GM21529 (cell line): ENCODE data around the gene CEP89.
"Not testable (repeated sequence)": the region's sequence is repeated elsewhere in the genome, so short reads cannot be mapped to it uniquely, and the experiment has no call there.

Experiments used
- ATAC-seq: cut with Tn5 transposase; IDR thresholded peaks from one replicate; pipeline ENCODE4 v1.9.1; 2021; ENCODE audit not compliant: unreplicated experiment

CEP89 gene

GRCh38 chr19:32848035-32848434, 123.7 kb downstream of the CEP89 start:
- not testable (repeated sequence) for ATAC-seq

DNA sequence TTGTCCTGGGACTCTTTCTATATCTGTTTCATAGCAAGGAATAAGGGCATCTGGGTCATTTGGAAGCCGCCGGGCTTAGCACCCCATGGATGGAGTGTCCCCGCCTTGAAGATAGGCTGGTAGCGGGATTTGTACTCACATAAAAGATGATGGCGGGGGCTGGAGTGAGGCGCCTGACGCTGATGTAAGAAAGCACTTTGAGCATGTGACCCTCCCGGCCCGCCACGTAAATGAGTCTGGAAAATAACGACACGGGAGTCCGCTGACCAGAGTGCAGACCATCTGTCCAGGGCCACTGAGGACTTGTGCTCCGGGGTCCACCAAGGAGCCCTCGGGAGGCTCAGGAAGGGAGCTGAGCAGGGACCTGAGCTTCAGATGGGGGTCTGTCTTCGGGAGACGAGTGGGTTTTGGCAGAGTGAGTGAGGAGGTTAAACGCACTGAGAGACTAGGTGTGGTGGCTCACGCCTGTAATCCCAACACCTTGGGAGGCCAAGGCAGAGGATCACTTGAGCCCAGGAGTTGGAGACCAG, 128.0 kb downstream of the CEP89 start:
- ATAC-seq, result no peak

DNA sequence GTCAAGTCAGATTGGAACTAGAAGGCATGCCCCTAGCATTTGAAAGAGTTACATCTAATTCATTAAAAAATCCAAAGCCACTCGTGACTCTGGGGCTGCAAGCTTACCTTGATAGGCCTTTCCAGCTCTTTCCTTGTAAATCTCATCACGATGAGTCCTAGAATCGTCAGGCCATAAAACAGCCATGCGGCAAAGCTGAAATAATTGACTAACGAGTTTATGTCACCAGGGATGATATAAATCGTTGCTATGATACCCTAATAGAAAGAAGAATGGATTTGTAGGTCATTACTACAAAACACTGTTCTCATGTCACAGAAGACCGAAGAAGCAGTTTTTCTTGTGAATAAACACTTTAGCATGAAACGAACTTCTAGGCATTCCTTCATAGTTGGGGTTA, 129.7 kb downstream of the CEP89 start:
- no peak for ATAC-seq

DNA sequence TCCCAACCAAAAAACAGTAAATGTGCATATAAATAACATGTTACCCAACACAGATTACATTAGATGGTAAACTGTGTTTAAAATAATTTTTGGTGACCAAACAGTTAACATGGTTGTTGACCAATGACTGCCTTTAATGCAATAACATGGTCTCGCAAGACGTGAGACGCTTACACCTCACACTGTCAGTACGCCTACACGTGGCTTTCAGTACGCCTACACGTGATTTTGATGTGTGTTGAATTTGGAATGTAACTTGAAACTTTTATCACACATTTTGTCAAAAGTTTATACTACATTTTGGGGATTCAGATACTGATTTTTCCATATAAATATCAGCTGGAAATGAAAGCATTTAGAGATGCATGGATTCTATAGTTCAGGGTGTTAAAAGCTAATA, 134.2 kb downstream of the CEP89 start:
- no peak for ATAC-seq

GRCh38 chr19:32833388-32833787, 138.4 kb downstream of the CEP89 start:
- not testable (repeated sequence) for ATAC-seq

DNA sequence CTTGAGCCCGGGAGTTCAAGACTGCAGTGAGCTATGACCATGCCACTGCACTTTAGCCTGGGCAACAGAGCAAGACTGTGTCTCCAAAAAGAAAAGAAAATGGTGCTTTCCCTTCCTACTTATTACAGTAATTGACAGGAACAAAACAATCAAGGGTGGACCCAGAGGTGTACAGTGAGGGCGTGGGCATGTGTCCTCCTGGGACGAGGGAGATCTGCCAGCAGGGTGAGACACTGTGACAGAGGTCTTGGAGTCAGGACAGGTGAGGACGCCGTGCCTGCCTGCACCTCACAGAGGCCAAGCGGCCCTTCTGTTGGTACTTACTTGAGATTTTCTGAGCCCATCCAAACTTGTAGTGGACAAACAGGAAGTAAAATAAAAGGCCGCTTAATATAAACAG, 138.9 kb downstream of the CEP89 start:
- ATAC-seq, result not testable (repeated sequence)

GRCh38 chr19:32832094-32832493, 139.7 kb downstream of the CEP89 start:
- ATAC-seq, result not testable (repeated sequence)

GRCh38 chr19:32831611-32832010, 140.1 kb downstream of the CEP89 start:
- no peak for ATAC-seq

- ATAC-seq, result no peak
These were observed 141.3 kb downstream of the CEP89 start for GRCh38 chr19:32830231-32831014.

- ATAC-seq, result no peak
These were observed 142.3 kb downstream of the CEP89 start for GRCh38 chr19:32829345-32829896.

DNA sequence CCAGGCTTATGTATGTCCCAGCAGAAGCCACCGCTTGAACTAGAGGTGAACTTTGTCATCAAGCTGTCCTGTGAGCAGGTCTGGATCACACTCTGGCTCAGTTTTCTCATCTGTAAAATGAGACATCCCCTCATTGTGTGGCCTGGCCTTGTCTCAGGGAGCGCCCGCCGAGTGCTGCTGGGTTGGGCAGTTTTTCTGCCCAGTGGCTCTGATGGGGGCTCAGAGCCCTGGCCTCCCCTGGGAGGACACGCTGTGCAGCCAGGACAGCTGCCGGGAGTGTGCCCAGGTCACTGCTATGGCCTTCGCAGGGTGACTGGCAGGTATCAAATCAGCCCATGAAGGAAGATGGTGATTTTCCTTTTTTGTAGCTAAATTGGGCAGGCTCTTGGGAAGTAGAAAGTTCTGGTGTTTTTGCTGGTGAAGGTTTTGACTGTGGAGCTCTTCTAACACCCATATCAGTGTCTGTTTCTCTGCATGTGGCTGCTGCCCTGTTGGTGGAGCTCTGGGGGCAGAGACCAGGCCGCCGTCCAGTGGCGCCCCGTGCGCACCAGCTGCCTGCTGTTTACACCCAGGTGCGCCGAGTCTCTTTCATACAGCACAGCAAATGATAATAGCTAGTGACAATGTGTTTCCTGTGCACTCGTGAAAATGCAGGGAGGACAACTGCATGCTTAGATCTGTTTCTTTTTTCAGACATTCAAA, 143.0 kb downstream of the CEP89 start:
- no peak for ATAC-seq

GRCh38 chr19:32828139-32828538, 143.6 kb downstream of the CEP89 start:
- ATAC-seq, result no peak
